GM12865 (cell line): ENCODE measurements around the gene PAPPA2.
"Not testable (repeated sequence)": the region's sequence is repeated elsewhere in the genome, so short reads cannot be mapped to it uniquely, and the experiment has no call there.

Experiments
- DNase-seq: peaks from one replicate; pipeline ENCODE4 v3.0.0; 2010; ENCODE audit warnings: low read depth
- H3K4me3 ChIP-seq: 2 replicates; pipeline ENCODE4 v1.5.1; 2011; ENCODE audit warnings: mild to moderate bottlenecking, low read depth, low read length, control low read depth
- TF ChIP-seq, protein P1 (sequence below): IDR thresholded peaks from 2 replicates; pipeline ENCODE4 v1.5.1; 2011; ENCODE audit warnings: low read length, control low read depth, low read depth, inconsistent platforms; ENCODE audit not compliant: insufficient read depth; ENCODE audit errors: missing control alignments

The PAPPA2 gene, protein sequence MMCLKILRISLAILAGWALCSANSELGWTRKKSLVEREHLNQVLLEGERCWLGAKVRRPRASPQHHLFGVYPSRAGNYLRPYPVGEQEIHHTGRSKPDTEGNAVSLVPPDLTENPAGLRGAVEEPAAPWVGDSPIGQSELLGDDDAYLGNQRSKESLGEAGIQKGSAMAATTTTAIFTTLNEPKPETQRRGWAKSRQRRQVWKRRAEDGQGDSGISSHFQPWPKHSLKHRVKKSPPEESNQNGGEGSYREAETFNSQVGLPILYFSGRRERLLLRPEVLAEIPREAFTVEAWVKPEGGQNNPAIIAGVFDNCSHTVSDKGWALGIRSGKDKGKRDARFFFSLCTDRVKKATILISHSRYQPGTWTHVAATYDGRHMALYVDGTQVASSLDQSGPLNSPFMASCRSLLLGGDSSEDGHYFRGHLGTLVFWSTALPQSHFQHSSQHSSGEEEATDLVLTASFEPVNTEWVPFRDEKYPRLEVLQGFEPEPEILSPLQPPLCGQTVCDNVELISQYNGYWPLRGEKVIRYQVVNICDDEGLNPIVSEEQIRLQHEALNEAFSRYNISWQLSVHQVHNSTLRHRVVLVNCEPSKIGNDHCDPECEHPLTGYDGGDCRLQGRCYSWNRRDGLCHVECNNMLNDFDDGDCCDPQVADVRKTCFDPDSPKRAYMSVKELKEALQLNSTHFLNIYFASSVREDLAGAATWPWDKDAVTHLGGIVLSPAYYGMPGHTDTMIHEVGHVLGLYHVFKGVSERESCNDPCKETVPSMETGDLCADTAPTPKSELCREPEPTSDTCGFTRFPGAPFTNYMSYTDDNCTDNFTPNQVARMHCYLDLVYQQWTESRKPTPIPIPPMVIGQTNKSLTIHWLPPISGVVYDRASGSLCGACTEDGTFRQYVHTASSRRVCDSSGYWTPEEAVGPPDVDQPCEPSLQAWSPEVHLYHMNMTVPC (N-terminal part only)

DNA sequence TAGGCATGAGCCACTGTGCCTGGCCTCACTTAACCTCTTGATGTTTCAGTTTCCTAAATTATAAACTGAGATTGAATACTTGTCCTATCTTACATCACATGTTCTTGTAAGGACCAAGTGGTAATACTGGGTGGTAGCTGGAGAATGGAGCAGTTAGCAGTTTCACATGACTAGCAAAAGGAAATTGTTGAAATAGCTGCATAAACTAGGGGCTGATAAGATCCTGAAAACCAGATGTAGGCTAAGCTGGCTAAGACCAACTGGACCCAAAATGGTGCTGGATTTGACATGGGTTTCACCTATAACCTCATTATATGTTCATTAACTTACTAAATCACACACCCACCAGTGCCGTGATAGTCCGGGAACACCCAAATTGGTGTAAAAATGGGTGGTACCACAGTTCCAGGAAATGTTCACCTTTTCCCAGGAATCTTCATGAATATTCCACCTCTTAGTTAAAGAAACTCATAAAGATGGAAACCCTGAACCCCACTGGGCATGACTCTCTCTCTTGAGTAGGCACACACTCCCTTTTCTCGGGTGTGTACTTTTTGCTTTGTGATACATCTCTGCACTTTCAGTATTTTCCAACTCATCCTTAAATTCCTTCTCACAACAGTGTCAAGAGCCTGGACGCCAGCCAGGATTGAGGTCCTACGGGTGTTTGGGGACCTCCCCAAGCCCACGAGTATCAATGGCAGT is at the start of gene PAPPA2:
Gene PAPPA2, plus strand, starts transcription at position 502 of the 705 bp plus-strand sequence. CDS start 93,148 bp downstream, outside the sequence.
- H3K4me3 ChIP-seq = no peak within 1 kb of the TSS
- no peak for DNase-seq
- TF ChIP-seq, protein P1, sequence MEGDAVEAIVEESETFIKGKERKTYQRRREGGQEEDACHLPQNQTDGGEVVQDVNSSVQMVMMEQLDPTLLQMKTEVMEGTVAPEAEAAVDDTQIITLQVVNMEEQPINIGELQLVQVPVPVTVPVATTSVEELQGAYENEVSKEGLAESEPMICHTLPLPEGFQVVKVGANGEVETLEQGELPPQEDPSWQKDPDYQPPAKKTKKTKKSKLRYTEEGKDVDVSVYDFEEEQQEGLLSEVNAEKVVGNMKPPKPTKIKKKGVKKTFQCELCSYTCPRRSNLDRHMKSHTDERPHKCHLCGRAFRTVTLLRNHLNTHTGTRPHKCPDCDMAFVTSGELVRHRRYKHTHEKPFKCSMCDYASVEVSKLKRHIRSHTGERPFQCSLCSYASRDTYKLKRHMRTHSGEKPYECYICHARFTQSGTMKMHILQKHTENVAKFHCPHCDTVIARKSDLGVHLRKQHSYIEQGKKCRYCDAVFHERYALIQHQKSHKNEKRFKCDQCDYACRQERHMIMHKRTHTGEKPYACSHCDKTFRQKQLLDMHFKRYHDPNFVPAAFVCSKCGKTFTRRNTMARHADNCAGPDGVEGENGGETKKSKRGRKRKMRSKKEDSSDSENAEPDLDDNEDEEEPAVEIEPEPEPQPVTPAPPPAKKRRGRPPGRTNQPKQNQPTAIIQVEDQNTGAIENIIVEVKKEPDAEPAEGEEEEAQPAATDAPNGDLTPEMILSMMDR = no peak

DNA sequence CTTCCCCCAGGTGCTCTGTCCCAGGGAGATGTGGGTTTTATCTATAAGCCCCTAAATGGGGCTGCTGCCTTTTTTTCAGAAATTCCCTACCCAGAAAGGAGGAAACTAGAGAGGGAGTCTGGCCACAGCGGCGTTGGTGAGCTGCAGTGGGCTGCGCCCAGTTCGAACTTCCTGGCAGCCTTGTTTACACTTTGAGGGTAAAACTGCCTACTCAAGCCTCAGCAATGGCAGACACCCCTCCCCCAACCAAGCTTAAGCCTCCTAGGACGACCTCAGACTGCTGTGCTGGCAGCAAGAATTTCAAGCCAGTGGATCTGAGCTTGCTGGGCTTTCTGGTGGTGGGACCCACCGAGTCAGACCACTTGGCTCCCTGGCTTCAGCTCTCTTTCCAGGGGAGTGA is 46.2 kb upstream of the PAPPA2 start:
- no peak overlapping the region for H3K4me3 ChIP-seq
- no peak for DNase-seq
- TF ChIP-seq, protein P1 = no peak

DNA sequence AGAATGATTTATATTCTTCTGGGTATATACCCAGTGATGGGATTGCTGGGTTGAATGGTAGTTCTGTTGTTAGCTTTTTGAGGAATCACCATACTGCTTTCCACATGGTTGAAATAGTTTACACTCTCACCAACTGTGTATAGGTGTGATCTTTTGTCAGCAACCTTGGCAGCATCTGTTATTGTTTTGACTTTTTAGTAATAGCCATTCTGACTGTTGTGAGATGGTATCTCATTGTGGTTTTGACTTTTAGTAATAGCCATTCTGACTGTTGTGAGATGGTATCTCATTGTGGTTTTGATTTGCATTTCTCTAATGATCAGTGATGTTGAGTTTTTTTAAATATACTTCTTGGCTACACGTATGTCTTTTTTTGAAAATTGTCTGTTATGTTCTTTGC is 43.4 kb upstream of the PAPPA2 start:
- H3K4me3 ChIP-seq, DNase-seq: not testable (repeated sequence)

DNA sequence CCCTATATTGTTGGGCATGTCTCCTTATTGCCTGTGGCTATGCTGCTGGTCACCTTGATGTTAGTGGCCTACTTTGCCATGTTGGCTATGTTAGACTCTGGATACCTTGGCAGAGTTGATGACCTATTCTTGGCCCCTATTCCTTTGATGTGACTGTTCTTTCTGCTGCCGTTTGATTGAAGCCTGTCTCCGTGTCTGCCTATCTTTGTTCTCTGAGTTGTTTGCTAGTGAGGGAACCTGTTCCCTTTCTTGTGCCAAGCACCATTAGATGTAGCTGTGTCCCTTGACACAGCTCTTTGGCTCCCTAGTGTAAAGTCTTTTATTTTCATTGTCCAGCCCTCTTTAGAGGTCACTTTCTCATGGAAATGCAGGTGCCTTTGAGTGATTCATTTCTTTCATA is 28.7 kb upstream of the PAPPA2 start:
- no peak overlapping the region for H3K4me3 ChIP-seq
- DNase-seq = no peak
- TF ChIP-seq, protein P1 = no peak

DNA sequence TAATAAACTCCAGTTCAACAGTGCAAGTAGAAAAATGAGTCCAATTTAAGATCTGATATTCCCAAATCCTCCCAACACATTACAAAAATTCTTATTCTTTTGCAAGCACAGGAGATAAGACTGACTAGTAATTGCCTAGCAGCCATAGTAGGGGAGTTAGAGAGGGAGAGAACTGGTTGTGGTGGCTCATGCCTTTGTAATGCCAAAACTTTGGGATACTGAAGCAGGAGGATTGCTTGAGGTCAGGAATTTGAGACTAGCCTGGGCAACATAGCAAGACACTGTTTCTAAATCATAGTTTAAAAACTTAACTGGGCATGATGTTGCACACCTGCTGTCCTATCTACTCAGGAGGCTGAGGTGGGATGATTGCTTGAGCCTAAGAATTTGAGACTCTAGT is 26.7 kb upstream of the PAPPA2 start:
- H3K4me3 ChIP-seq = no peak overlapping the region
- no peak for DNase-seq
- TF ChIP-seq, protein P1 = no peak

DNA sequence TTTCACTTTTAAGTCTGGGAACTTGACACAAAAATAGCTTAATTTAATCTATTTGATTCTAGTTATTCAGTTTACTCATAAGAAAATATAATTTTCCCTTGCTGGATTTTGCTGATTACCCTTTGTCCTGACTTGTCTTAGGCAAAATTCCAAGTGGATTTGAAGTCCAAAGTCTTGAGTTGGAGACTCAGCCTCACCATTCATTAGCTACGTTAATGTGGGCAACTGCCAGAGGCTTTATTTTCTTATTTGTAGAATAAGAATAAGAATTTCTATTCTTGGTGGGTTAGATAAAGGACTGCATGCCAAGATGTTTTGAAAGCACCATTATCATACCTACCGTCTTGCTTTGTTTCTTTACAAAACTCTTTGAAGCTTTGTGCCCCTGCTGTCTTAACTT is 22.8 kb upstream of the PAPPA2 start:
- H3K4me3 ChIP-seq = no peak overlapping the region
- TF ChIP-seq, protein P1 = no peak
- no peak for DNase-seq
